ELF-1 (cell line): ENCODE measurements around the gene HOXB3.

Source experiments
- DNase-seq: peaks from one replicate; pipeline ENCODE4 v3.0.0-alpha.2; 2016; ENCODE audit warnings: low read depth, low spot score

The HOXB3 gene

GRCh38 chr17:48589831-48590606 is at the start of gene HOXB3:
HOXB3 (minus strand) TSS chr17:48590241; CDS start chr17:48552474, 37,767 bp downstream.
- DNase-seq = peak; percentile 65

- no peak for DNase-seq
Measured at GRCh38 chr17:48639136-48639535, 49.1 kb upstream of the HOXB3 start.

- DNase-seq = no peak
Measured at GRCh38 chr17:48637323-48638260, 47.6 kb upstream of the HOXB3 start.

GRCh38 chr17:48636177-48637018 is 46.4 kb upstream of the HOXB3 start:
- DNase-seq = peak; percentile 97

- no peak for DNase-seq
Measured at GRCh38 chr17:48634493-48635208, 44.6 kb upstream of the HOXB3 start.

- DNase-seq = peak; percentile 38
Measured at GRCh38 chr17:48633266-48633677, 43.2 kb upstream of the HOXB3 start.

GRCh38 chr17:48632579-48633265 is 42.7 kb upstream of the HOXB3 start:
- peak; percentile 32 for DNase-seq

GRCh38 chr17:48631693-48632578 is 41.9 kb upstream of the HOXB3 start:
- DNase-seq = peak; percentile 22

GRCh38 chr17:48630925-48631692 is 41.1 kb upstream of the HOXB3 start:
- DNase-seq = peak; percentile 31

GRCh38 chr17:48630009-48630924 is 40.2 kb upstream of the HOXB3 start:
- peak; percentile 0 for DNase-seq

- DNase-seq = peak; percentile 8
Measured at GRCh38 chr17:48629411-48629759, 39.3 kb upstream of the HOXB3 start.

GRCh38 chr17:48628649-48629410 is 38.8 kb upstream of the HOXB3 start:
- DNase-seq = peak; percentile 20

- DNase-seq = peak; percentile 16
Measured at GRCh38 chr17:48627623-48628521, 37.8 kb upstream of the HOXB3 start.

GRCh38 chr17:48627118-48627597 is 37.1 kb upstream of the HOXB3 start:
- peak; percentile 4 for DNase-seq
